Type B pancreatic cell (in vitro differentiated cells): ENCODE measurements around the gene OR12D1. TPM values are rescaled to one million over a fixed set of nuclear protein-coding genes. Genes with fewer than 3 reads are reported as not detected.
A peak's percentile ranks its signal among the peaks of the same experiment; 100 is the strongest.

Experiments
- DNase-seq: peaks from one replicate; pipeline ENCODE4 v3.0.0; 2021; ENCODE audit warnings: mixed read lengths; ENCODE audit not compliant: unreplicated experiment; ENCODE audit errors: extremely low spot score
- H3K27ac Mint-ChIP-seq: 2 replicates; pipeline ENCODE4 v1.8.0; 2021; ENCODE audit warnings: mild to moderate bottlenecking, mixed read lengths
- H3K27me3 Mint-ChIP-seq: 2 replicates; pipeline ENCODE4 v1.8.0; 2021; ENCODE audit warnings: mixed read lengths
- H3K36me3 Mint-ChIP-seq: 2 replicates; pipeline ENCODE4 v1.8.0; 2021; ENCODE audit warnings: mixed read lengths
- H3K4me1 Mint-ChIP-seq: one replicate; pipeline ENCODE4 v1.8.0; 2021; ENCODE audit warnings: mixed read lengths; ENCODE audit not compliant: unreplicated experiment
- H3K4me3 Mint-ChIP-seq: 2 replicates; pipeline ENCODE4 v1.8.0; 2021; ENCODE audit warnings: mild to moderate bottlenecking, mixed read lengths
- H3K9me3 Mint-ChIP-seq: 2 replicates; pipeline ENCODE4 v1.8.0; 2021; ENCODE audit warnings: mixed read lengths
- long read RNA-seq: library from polyadenylated mRNA; unstranded; transcript quantifications from one replicate; pipeline ENCODE4 v2.0.0, GENCODE V29; 2020
- total RNA-seq: library from RNA; stranded (reverse); gene quantifications from 2 replicates; pipeline ENCODE4 v1.2.1, GENCODE V29; 2021; ENCODE audit warnings: low replicate concordance
- TF ChIP-seq, protein P1 (sequence below): fragments of 200-600 bp; sonication (generic); conservative IDR thresholded peaks from 2 replicates; pipeline ENCODE4 v1.5.0; 2021; ENCODE audit warnings: antibody characterized with exemption, mild to moderate bottlenecking

The OR12D1 gene
- not detected in 2 replicates for total RNA-seq
- long read RNA-seq, result 0 reads

- TF ChIP-seq, protein P1, sequence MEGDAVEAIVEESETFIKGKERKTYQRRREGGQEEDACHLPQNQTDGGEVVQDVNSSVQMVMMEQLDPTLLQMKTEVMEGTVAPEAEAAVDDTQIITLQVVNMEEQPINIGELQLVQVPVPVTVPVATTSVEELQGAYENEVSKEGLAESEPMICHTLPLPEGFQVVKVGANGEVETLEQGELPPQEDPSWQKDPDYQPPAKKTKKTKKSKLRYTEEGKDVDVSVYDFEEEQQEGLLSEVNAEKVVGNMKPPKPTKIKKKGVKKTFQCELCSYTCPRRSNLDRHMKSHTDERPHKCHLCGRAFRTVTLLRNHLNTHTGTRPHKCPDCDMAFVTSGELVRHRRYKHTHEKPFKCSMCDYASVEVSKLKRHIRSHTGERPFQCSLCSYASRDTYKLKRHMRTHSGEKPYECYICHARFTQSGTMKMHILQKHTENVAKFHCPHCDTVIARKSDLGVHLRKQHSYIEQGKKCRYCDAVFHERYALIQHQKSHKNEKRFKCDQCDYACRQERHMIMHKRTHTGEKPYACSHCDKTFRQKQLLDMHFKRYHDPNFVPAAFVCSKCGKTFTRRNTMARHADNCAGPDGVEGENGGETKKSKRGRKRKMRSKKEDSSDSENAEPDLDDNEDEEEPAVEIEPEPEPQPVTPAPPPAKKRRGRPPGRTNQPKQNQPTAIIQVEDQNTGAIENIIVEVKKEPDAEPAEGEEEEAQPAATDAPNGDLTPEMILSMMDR, result peak; percentile 17
- Mint-ChIP-seq H3K4me3 (no peak within 1 kb of the TSS), H3K27me3 (peaks cover 22% of the 10 kb centered on the region), H3K27ac (no peak within 1 kb of the TSS), H3K36me3 (no peaks in the 10 kb centered on the region), H3K4me1 (no peaks in the 10 kb centered on the region), H3K9me3 (peaks cover 7% of the 10 kb centered on the region)
- DNase-seq, result no peak
Measured at GRCh38 chr6:29414588-29414987, at the start of gene OR12D1. Gene OR12D1 (plus strand): TSS chr6:29414928.

DNA sequence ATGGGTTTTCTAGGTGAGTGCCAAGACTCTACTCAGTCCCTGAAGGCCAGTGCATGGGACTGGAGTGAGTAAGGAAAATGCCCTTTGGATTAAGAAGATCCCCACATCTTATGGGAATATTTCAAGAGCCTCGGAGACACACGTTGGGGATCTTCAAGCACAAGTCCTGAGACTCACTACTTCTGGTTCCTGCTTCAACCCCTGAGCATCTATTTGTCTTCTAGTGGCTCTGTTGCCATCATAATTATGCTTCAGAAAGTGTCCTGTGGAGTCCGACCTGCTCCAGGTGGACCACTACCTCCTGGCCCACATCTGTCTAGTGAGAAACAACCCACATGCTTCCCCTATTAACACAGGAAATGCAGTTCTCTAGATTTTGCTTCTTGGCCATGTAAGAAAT lies 46.0 kb upstream of the OR12D1 start, which contains the start of gene OR5V1:
TSS of gene OR5V1 (minus strand) at position 101 of the 400 bp plus-strand sequence. CDS start 12,670 bp downstream, outside the sequence.
- no peak for DNase-seq
- H3K27me3 Mint-ChIP-seq, result peaks cover 16% of the 10 kb centered on the region
- H3K36me3 Mint-ChIP-seq, result no peaks in the 10 kb centered on the region
- no peak within 1 kb of the TSS for H3K4me3 Mint-ChIP-seq
- TF ChIP-seq, protein P1, result no peak
- H3K4me1 Mint-ChIP-seq, result no peaks in the 10 kb centered on the region
- no peak within 1 kb of the TSS for H3K27ac Mint-ChIP-seq
- no peaks in the 10 kb centered on the region for H3K9me3 Mint-ChIP-seq

DNA sequence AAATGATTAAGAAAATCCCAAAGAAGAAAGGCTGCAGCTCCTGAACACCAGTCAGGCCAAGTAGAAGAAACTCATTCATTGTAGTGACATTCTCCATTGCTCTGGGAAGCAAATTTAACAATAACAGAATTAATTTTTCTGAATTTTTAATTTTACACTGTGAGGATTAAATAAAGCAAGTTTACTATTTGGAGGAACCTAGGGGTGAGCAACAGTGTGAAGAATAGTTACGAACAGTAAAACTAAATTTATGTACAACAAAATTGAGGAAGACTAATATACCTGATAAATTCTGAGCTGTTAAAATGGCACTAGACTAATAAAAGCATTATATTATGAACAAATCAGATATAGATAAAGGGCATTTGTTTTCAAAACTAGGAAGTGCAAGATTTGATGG lies 39.5 kb upstream of the OR12D1 start, which contains the start of gene OR12D3:
TSS of gene OR12D3 (minus strand) at position 101 of the 400 bp plus-strand sequence. CDS start at position 97, 4 bp downstream.
- no peaks in the 10 kb centered on the region for H3K36me3 Mint-ChIP-seq

DNA sequence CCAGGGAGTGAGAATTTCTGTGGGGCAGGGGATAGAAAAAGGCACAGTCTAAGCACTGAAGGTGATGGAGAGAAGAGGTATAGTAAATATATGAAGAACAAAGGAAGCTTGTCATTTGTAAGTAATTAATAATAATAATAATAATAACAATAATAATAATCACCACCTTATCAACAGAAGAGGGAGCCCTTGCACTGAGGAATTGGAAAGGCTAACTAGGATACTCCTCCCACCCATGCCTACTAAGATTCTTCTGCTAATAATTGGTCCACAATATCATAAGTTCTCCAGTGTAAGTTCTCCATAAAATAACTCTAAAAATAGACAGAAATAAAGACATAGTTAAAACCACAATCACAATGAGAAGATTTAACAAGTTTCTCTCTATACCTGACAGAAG lies 38.7 kb upstream of the OR12D1 start:
- Mint-ChIP-seq H3K4me3 (no peak overlapping the region), H3K4me1 (no peaks in the 10 kb centered on the region), H3K36me3 (no peaks in the 10 kb centered on the region), H3K27me3 (peaks cover 16% of the 10 kb centered on the region), H3K27ac (no peak overlapping the region), H3K9me3 (no peaks in the 10 kb centered on the region)
- DNase-seq, result no peak
- TF ChIP-seq, protein P1, result peak; percentile 61

More for the DNA sequence above, 39.5 kb upstream of the OR12D1 start, which contains the start of gene OR12D3:
- Mint-ChIP-seq H3K27me3 (peaks cover 14% of the 10 kb centered on the region), H3K9me3 (no peaks in the 10 kb centered on the region), H3K4me1 (no peaks in the 10 kb centered on the region), H3K27ac (no peak within 1 kb of the TSS), H3K4me3 (no peak within 1 kb of the TSS)
- no peak for DNase-seq
- TF ChIP-seq, protein P1, result no peak

DNA sequence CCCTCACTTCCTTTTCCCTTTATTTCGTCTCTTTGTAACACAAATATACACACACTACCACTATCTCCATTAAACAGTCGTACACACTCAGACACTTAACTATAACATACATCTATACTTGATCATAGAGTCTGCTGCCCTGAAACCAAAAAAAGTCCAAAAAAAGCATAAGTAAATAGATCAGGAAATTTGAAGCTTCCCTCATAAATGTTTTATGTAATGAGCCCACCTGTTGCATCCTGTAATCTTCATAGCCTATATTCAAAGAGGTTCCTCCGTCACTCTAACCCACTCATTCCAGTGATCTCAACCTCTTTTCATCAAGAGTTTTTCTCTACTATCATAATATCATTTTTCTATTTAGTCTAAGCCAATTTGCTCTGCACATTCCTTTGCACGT lies 26.2 kb upstream of the OR12D1 start:
- H3K4me1 Mint-ChIP-seq, result no peaks in the 10 kb centered on the region
- H3K27me3 Mint-ChIP-seq, result peaks cover 22% of the 10 kb centered on the region
- H3K36me3 Mint-ChIP-seq, result no peaks in the 10 kb centered on the region
- H3K9me3 Mint-ChIP-seq, result no peaks in the 10 kb centered on the region
- DNase-seq, result no peak
- H3K27ac Mint-ChIP-seq, result no peak overlapping the region
- TF ChIP-seq, protein P1, result no peak
- no peak overlapping the region for H3K4me3 Mint-ChIP-seq
